Testis (tissue), 2 donors: ENCODE measurements around the gene HAPLN2.

ENCODE experiments used
- CTCF ChIP-seq, 3 experiments: fragments of 450-650 bp in 2 of 3; fragments of 200-600 bp in 1 of 3; sonication (generic) in 1 of 3; IDR thresholded peaks; one replicate each; pipeline ENCODE4 v1.5.1; 2016 to 2019; ENCODE audit warnings: antibody characterized with exemption in 3 of 3, mild to moderate bottlenecking in 2 of 3, moderate library complexity in 1 of 3
- POLR2A ChIP-seq: fragments of 450-650 bp; IDR thresholded peaks from one replicate; pipeline ENCODE4 v1.6.1; 2017; ENCODE audit warnings: antibody characterized with exemption, mild to moderate bottlenecking, moderate library complexity

- TF ChIP-seq CTCF (IDR thresholded peaks at IDR 0.05), result no peak
- TF ChIP-seq POLR2A, result no peak
Observed at GRCh38 chr1:156673387-156674121, 54.3 kb downstream of the HAPLN2 start.
